ENCODE measurements around the gene LRP1-AS. TPM values are rescaled to one million over a fixed set of nuclear protein-coding genes. Genes with fewer than 3 reads are reported as not detected.

LRP1-AS gene
- total RNA-seq, 2 experiments from 2014 or later, result not detected

GRCh38 chr12:57104292-57104910 lies 43.0 kb downstream of the LRP1-AS start:
- H3K9me3 Mint-ChIP-seq, result no peaks in the 10 kb centered on the region
- H3K4me1 Mint-ChIP-seq, result peaks cover 68% of the 10 kb centered on the region
- ChIA-PET POLR2A (interaction anchor here (0.6 kb wide), 1 partner anchor 13 kb away, joined by 3 read pairs; no protein-coding TSS in a partner anchor), CTCF (interaction anchor here (1.4 to 10.3 kb wide), 3 partner anchors 8 to 35 kb away, joined by 4 to 90 read pairs (median 7); partner anchors contain the start of gene NAB2)
- H3K27me3 Mint-ChIP-seq, result no peaks in the 10 kb centered on the region
- no peak for DNase-seq
- H3K4me3 Mint-ChIP-seq, result no peak overlapping the region
- H3K36me3 Mint-ChIP-seq (ENCODE audit: low read depth), result peaks cover 56% of the 10 kb centered on the region
- H3K27ac Mint-ChIP-seq, result peak overlapping the region; percentile 54

DNA sequence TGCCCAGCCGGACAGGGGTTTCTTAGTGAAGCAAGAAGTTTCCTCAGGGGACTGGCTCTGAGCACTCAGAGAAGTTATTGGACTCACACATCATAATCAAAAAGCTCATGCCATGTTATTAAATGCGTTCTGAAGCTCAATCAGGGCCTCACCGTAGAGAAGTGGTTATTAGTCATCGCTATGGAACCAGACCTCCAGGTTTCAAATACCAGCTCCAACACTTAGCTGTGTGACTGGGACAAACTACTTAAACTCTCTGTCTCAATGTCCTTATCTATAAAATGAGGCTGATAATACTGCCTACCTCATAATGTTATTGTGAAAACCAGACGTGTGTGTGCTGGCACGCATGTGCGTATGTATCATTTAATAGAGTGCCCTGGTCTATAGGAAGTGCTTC lies 43.6 kb downstream of the LRP1-AS start:
- Mint-ChIP-seq H3K36me3 (ENCODE audit: low read depth) (peaks cover 60% of the 10 kb centered on the region), H3K27me3 (no peaks in the 10 kb centered on the region), H3K27ac (peak overlapping the region; percentile 36), H3K4me1 (peaks cover 70% of the 10 kb centered on the region), H3K9me3 (no peaks in the 10 kb centered on the region), H3K4me3 (no peak overlapping the region)
- no peak for DNase-seq
- ChIA-PET POLR2A (interaction anchor here (0.5 kb wide), 1 partner anchor 1083 kb away, joined by 8 read pairs; no protein-coding TSS in a partner anchor), CTCF (interaction anchor here (1.3 to 10.3 kb wide), 3 partner anchors 8 to 34 kb away, joined by 4 to 90 read pairs (median 6); partner anchors contain the start of gene NAB2)

DNA sequence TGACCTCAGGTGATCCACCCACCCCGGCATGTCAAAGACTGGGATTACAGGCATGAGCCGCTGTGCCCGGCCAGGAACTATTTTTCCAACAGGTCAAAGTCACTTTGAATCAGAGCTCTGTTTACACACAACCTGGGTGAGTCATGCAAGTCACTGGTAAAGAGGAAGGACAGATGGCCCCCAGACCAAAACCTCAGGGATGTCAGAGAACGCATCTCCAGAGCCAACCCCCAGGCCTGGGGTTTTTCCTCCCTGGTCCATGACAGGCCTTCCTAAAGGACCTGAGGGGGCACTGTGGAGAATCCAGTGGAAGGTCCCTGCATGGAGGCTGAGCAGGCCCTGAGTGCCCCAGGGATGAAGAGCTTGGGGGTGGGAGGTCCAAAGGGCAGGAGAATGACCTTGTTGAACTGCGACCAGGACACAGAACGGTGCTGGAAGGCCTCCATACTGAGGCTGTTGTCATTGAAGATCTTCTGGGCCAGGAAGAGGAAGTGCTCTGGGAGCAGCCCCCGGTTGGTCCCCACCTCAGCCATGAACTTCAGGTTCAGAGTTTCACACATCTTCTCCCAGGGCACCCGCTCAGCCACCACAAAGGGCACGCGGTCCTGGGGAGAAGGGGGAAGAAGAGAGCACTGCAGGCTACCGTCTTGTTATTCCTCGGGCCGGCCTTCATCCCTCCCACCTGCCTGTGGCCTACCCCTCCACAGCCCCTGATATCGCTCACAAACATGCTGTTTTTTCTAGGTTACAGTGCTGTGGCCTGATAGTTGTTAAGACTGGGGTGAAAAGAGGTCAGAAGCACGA lies 45.3 kb downstream of the LRP1-AS start:
- no peak overlapping the region for H3K4me3 Mint-ChIP-seq
- H3K9me3 Mint-ChIP-seq, result no peaks in the 10 kb centered on the region
- peak overlapping the region; percentile 57 for H3K27ac Mint-ChIP-seq
- peaks cover 58% of the 10 kb centered on the region for H3K36me3 Mint-ChIP-seq (ENCODE audit: low read depth)
- no peaks in the 10 kb centered on the region for H3K27me3 Mint-ChIP-seq
- peaks cover 56% of the 10 kb centered on the region for H3K4me1 Mint-ChIP-seq
- DNase-seq, result no peak
- ChIA-PET POLR2A (no interaction called here), CTCF (interaction anchor here (1.0 to 6.0 kb wide), 3 partner anchors 9 to 39 kb away, joined by 3 to 46 read pairs (median 4); partner anchors contain the start of gene STAT6)

- POLR2A ChIA-PET, result interaction anchor here (1.0 kb wide), 1 partner anchor 12 kb away, joined by 6 read pairs; the partner anchor contains the start of gene STAT6
- H3K4me3 Mint-ChIP-seq, result no peak overlapping the region
- H3K27me3 Mint-ChIP-seq, result no peaks in the 10 kb centered on the region
- peaks cover 56% of the 10 kb centered on the region for H3K4me1 Mint-ChIP-seq
- peak overlapping the region; percentile 89 for H3K27ac Mint-ChIP-seq
- no peak for DNase-seq
- CTCF ChIA-PET, result interaction anchor here (1.0 to 6.0 kb wide), 5 partner anchors 8 to 372 kb away, joined by 3 to 46 read pairs (median 9); partner anchors contain the start of gene STAT6
- peaks cover 53% of the 10 kb centered on the region for H3K36me3 Mint-ChIP-seq (ENCODE audit: low read depth)
- H3K9me3 Mint-ChIP-seq, result no peaks in the 10 kb centered on the region
Observed at GRCh38 chr12:57099766-57100165, 47.7 kb downstream of the LRP1-AS start.

DNA sequence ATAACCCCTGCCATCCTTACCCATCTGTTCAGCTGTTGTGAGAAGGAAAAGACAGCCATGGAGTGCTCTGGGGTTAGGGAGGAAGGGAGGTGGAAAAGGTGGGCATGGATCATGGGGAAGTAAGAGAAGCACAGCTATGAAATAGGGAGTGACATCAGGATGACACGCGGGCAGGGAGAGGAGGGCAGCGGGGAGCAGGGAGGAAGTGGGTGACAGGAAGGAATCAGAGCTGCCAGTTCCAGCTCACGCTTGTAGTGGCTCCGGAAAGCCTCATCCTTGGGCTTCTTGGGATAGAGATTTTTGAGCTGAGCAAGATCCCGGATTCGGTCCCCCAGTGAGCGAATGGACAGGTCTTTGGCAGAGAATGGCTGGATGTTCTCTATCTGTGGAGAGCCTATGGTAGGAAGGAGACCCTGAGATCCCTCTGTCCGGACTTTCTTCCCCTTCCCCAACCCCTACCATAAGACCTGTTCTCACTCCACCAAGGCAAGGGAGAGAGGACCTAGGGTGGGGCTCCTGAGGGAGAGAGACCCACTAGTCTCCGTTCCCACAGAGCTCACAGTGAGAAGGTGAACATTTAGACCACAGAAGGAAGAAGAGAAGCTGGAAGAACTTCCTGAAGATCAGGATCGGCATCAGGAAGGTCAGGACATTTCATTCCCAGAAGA lies 48.2 kb downstream of the LRP1-AS start:
- Mint-ChIP-seq H3K27me3 (no peaks in the 10 kb centered on the region), H3K4me1 (peaks cover 56% of the 10 kb centered on the region), H3K4me3 (no peak overlapping the region), H3K36me3 (ENCODE audit: low read depth) (peaks cover 49% of the 10 kb centered on the region), H3K27ac (peak overlapping the region; percentile 55), H3K9me3 (no peaks in the 10 kb centered on the region)
- no peak for DNase-seq
- POLR2A ChIA-PET, result interaction anchor here (1.0 kb wide), 1 partner anchor 13 kb away, joined by 6 read pairs; the partner anchor contains the start of gene STAT6
- CTCF ChIA-PET, result interaction anchor here (0.8 to 6.0 kb wide), 8 partner anchors 8 to 372 kb away, joined by 3 to 46 read pairs (median 4); partner anchors contain the start of gene STAT6

GRCh38 chr12:57098546-57098945 lies 48.9 kb downstream of the LRP1-AS start:
- Mint-ChIP-seq H3K4me1 (peaks cover 55% of the 10 kb centered on the region), H3K9me3 (no peaks in the 10 kb centered on the region), H3K4me3 (no peak overlapping the region), H3K27me3 (no peaks in the 10 kb centered on the region), H3K36me3 (ENCODE audit: low read depth) (peaks cover 47% of the 10 kb centered on the region), H3K27ac (no peak overlapping the region)
- no peak for DNase-seq
- POLR2A ChIA-PET, result interaction anchor here (1.0 kb wide), 1 partner anchor 13 kb away, joined by 6 read pairs; the partner anchor contains the start of gene STAT6
- CTCF ChIA-PET, result interaction anchor here (0.8 to 6.0 kb wide), 10 partner anchors 8 to 371 kb away, joined by 3 to 46 read pairs (median 4); partner anchors contain the start of genes LRP1 and STAT6

DNA sequence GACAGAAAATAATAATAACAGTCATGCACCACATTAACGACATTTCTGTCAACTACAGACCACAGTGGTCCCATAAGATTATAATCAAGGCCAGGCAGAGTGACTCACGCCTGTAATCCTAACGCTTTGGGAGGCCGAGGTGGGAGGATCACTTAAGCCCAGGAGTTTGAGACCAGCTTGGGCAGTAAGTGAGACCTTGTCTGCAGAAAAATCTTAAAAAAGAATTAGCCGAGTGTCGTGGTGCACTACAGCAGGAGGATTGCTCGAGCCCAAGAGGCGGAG lies 49.9 kb downstream of the LRP1-AS start:
- Mint-ChIP-seq H3K36me3 (ENCODE audit: low read depth) (peaks cover 48% of the 10 kb centered on the region), H3K4me3 (no peak overlapping the region), H3K27me3 (no peaks in the 10 kb centered on the region), H3K9me3 (no peaks in the 10 kb centered on the region), H3K27ac (no peak overlapping the region), H3K4me1 (peaks cover 62% of the 10 kb centered on the region)
- DNase-seq, result no peak
- CTCF ChIA-PET, result interaction anchor here (0.7 to 6.0 kb wide), 5 partner anchors 8 to 28 kb away, joined by 3 to 46 read pairs (median 6); partner anchors contain the start of genes NAB2 and STAT6
- POLR2A ChIA-PET, result no interaction called here

DNA sequence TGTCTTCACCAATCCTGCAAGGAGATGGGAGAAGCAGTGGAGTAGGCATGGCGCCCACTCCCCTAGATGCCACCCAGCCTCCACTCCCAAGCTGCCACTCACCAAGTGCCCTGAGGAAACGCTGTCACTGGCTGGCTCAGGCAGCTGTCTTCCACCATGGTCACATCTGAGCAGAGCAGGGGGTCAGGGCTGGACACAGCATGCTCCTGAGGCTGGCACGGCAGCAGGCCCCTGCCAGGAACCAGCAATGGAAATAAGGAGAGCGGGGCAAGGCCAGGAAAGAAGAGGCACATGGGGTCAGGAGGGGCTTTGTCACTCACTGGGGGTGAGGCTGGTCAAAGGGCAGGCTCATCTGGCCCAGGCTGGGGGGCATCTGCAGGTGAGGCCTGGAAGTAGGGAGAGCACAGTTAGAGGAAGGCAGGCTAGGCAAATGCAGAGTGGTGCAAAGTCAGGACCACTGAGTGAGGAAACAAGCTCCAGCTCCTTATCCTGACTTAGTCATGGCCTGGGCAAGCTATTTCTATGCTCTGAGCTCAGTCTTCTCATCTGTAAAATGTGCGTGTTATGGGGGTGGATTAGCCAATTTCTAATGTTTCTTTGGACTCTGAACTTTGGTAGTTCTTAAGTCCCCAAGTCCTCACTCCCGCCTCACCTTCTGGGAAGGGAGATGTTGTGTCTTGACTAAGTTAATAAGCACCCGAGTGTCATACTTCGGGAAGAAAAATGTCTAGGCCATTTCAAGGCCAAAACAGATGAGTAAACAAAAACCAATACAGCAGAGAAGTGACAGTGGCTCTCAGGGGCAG lies 50.5 kb downstream of the LRP1-AS start:
- H3K27me3 Mint-ChIP-seq, result no peaks in the 10 kb centered on the region
- peak overlapping the region; percentile 68 for H3K27ac Mint-ChIP-seq
- H3K4me3 Mint-ChIP-seq, result no peak overlapping the region
- peaks cover 43% of the 10 kb centered on the region for H3K36me3 Mint-ChIP-seq (ENCODE audit: low read depth)
- no peaks in the 10 kb centered on the region for H3K9me3 Mint-ChIP-seq
- CTCF ChIA-PET, result interaction anchor here (0.6 to 6.0 kb wide), 8 partner anchors 8 to 345 kb away, joined by 3 to 46 read pairs (median 6); partner anchors contain the start of genes PRIM1 and STAT6
- POLR2A ChIA-PET, result interaction anchor here (0.7 kb wide), 1 partner anchor 13 kb away, joined by 3 read pairs; no protein-coding TSS in a partner anchor
- no peak for DNase-seq
- peaks cover 58% of the 10 kb centered on the region for H3K4me1 Mint-ChIP-seq

DNA sequence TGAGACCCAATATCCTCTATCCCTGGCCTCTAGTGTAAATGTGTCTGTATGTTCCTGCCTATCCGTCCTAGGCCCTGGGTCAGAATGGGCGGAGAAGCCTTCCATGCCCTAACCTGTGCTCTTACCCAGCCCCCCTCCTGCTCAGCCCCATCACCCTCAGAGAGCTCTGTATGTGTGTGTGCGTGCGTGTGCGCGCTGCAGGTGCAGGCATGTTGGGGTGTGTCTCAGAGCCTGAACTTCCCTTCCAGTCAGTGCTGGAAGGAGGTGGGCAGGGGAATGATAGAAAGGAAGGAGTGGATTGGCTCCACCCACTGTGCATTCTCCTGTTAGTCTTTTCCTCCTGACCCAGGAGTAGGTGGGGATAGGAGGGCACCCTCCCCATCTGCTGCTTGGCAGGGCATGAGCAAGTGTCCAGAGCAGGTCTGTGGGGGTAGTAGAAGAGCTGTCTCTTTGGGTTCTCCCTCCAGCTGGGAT lies 51.3 kb downstream of the LRP1-AS start:
- Mint-ChIP-seq H3K4me1 (peaks cover 60% of the 10 kb centered on the region), H3K4me3 (no peak overlapping the region), H3K36me3 (ENCODE audit: low read depth) (peaks cover 43% of the 10 kb centered on the region), H3K27ac (peak overlapping the region; percentile 68), H3K27me3 (no peaks in the 10 kb centered on the region), H3K9me3 (no peaks in the 10 kb centered on the region)
- POLR2A ChIA-PET, result no interaction called here
- CTCF ChIA-PET, result interaction anchor here (0.6 to 4.5 kb wide), 7 partner anchors 9 to 344 kb away, joined by 3 to 15 read pairs (median 3); partner anchors contain the start of genes NEMP1 and PRIM1
- DNase-seq, result no peak

GRCh38 chr12:57095440-57095839 lies 52.0 kb downstream of the LRP1-AS start:
- peak overlapping the region; percentile 70 for H3K27ac Mint-ChIP-seq
- ChIA-PET POLR2A (no interaction called here), CTCF (interaction anchor here (0.8 to 4.5 kb wide), 4 partner anchors 10 to 22 kb away, joined by 3 to 15 read pairs (median 5); partner anchors contain the start of gene NEMP1)
- H3K9me3 Mint-ChIP-seq, result no peaks in the 10 kb centered on the region
- no peaks in the 10 kb centered on the region for H3K27me3 Mint-ChIP-seq
- DNase-seq, result no peak
- peaks cover 43% of the 10 kb centered on the region for H3K36me3 Mint-ChIP-seq (ENCODE audit: low read depth)
- H3K4me3 Mint-ChIP-seq, result no peak overlapping the region
- peaks cover 62% of the 10 kb centered on the region for H3K4me1 Mint-ChIP-seq
